ENCODE measurements around the gene CTIF.

- TF ChIP-seq CTCF (IDR thresholded peaks at IDR 0.05), result peak; percentile 35
- no peak for TF ChIP-seq ZFX (IDR thresholded peaks at IDR 0.05; ENCODE audit: borderline replicate concordance)
Measured at GRCh38 chr18:48668466-48669179, 129.8 kb downstream of the CTIF start.

Measured in 22Rv1 (cell line).